ENCODE results near the gene MINK1.

Gene MINK1

GRCh38 chr17:4872786-4873185 is 39.6 kb downstream of the MINK1 start:
- no peak for DNase-seq (ENCODE audit: low read depth in 2 of 2)

GRCh38 chr17:4877089-4877488 is 43.9 kb downstream of the MINK1 start:
- no peak for DNase-seq (ENCODE audit: low read depth in 2 of 2)

- DNase-seq (ENCODE audit: low read depth in 2 of 2), result no peak
These were observed 46.5 kb downstream of the MINK1 start for GRCh38 chr17:4879601-4880000.

- DNase-seq (ENCODE audit: low read depth in 2 of 2), result no peak
These were observed 47.7 kb downstream of the MINK1 start for GRCh38 chr17:4880857-4881256.

- no peak for DNase-seq (ENCODE audit: low read depth in 2 of 2)
These were observed 48.8 kb downstream of the MINK1 start for GRCh38 chr17:4881761-4882555.

- DNase-seq (ENCODE audit: low read depth in 2 of 2), result no peak
These were observed 51.3 kb downstream of the MINK1 start for GRCh38 chr17:4884489-4884888.

GRCh38 chr17:4886830-4887229 is 53.7 kb downstream of the MINK1 start:
- DNase-seq (ENCODE audit: low read depth in 2 of 2), result no peak

GRCh38 chr17:4887581-4887980 is 54.4 kb downstream of the MINK1 start:
- DNase-seq (ENCODE audit: low read depth in 2 of 2), result no peak

- DNase-seq (ENCODE audit: low read depth in 2 of 2), result no peak
These were observed 58.6 kb downstream of the MINK1 start for GRCh38 chr17:4891411-4892410.

- DNase-seq (ENCODE audit: low read depth in 2 of 2), result no peak
These were observed 59.5 kb downstream of the MINK1 start for GRCh38 chr17:4892499-4893221.

- no peak for DNase-seq (ENCODE audit: low read depth in 2 of 2)
These were observed 60.1 kb downstream of the MINK1 start for GRCh38 chr17:4893272-4893671.

GRCh38 chr17:4893721-4894560 is 60.8 kb downstream of the MINK1 start:
- DNase-seq (ENCODE audit: low read depth in 2 of 2), result no peak

- no peak for DNase-seq (ENCODE audit: low read depth in 2 of 2)
These were observed 62.0 kb downstream of the MINK1 start for GRCh38 chr17:4895121-4895520.

- DNase-seq (ENCODE audit: low read depth in 2 of 2), result no peak
These were observed 62.7 kb downstream of the MINK1 start for GRCh38 chr17:4895657-4896331.

- DNase-seq (ENCODE audit: low read depth in 2 of 2), result no peak
These were observed 63.4 kb downstream of the MINK1 start for GRCh38 chr17:4896332-4897197.

GRCh38 chr17:4897198-4897687 is 64.1 kb downstream of the MINK1 start:
- DNase-seq (ENCODE audit: low read depth in 2 of 2), result no peak

GRCh38 chr17:4897785-4898184 is 64.6 kb downstream of the MINK1 start:
- no peak for DNase-seq (ENCODE audit: low read depth in 2 of 2)

- DNase-seq (ENCODE audit: low read depth in 2 of 2), result no peak
These were observed 65.2 kb downstream of the MINK1 start for GRCh38 chr17:4898351-4898750.

GRCh38 chr17:4898927-4899326 is 65.8 kb downstream of the MINK1 start:
- no peak for DNase-seq (ENCODE audit: low read depth in 2 of 2)

Measured in stimulated activated CD8-positive, alpha-beta memory T cell treated with anti-CD3 and anti-CD28 coated beads, Interleukin-15, amount 100 ng/mL, for 48 hours (primary cell).